Measurements from ENCODE around the gene CLCN4.

DNA sequence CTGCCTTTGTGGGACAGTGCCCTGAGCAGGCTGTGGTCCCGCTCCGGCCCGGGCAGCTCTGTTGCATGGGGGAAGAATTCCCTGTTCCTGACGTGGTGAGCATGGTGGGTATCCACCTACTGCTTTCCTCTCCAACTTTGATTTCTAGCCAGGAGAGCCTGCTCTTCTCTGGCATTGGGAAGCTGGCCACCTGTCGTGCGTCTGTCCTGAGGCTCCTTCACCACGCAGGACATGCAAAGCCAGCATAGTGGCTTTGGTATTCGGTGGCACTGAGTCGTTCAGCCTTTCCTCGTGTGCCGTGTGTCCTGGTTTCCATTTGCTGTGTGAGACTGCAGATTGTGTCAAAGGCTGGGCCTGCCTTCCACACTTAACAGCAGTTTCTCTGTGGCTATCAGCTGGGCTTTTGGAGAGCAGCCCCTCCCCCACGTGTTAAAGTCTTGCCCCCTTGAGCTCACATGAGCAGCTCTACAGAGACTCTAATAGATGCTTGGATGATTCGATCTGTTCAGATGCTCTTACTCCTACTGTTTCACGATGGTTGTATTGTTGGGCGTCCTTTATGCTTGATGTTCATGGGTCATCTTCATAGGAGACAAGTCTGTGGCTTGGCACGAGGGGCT lies 46.3 kb upstream of the CLCN4 start:
- TF ChIP-seq, protein P1, sequence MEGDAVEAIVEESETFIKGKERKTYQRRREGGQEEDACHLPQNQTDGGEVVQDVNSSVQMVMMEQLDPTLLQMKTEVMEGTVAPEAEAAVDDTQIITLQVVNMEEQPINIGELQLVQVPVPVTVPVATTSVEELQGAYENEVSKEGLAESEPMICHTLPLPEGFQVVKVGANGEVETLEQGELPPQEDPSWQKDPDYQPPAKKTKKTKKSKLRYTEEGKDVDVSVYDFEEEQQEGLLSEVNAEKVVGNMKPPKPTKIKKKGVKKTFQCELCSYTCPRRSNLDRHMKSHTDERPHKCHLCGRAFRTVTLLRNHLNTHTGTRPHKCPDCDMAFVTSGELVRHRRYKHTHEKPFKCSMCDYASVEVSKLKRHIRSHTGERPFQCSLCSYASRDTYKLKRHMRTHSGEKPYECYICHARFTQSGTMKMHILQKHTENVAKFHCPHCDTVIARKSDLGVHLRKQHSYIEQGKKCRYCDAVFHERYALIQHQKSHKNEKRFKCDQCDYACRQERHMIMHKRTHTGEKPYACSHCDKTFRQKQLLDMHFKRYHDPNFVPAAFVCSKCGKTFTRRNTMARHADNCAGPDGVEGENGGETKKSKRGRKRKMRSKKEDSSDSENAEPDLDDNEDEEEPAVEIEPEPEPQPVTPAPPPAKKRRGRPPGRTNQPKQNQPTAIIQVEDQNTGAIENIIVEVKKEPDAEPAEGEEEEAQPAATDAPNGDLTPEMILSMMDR (IDR thresholded peaks at IDR 0.05) = no peak
- no peak for TF ChIP-seq POLR2A (IDR thresholded peaks at IDR 0.05)

Data from adrenal gland (tissue), 5 donors.